Hepatic stellate cell (primary cell): Measurements from ENCODE around the gene FUT7.

Experiments
- DNase-seq: peaks from one replicate; pipeline ENCODE4 v3.0.0; 2011; ENCODE audit warnings: low spot score

FUT7 gene

GRCh38 chr9:136983167-136983566 is 48.7 kb downstream of the FUT7 start:
- no peak for DNase-seq

GRCh38 chr9:136982232-136983051 is 49.4 kb downstream of the FUT7 start, which contains the start of gene LCNL1:
Gene LCNL1, plus strand, starts transcription at chr9:136982993. Its CDS starts 594 bp downstream, at chr9:136983587.
- DNase-seq, result no peak

- peak; percentile 61 for DNase-seq
These were observed 50.2 kb downstream of the FUT7 start for GRCh38 chr9:136981588-136982231.

- no peak for DNase-seq
These were observed 51.0 kb downstream of the FUT7 start for GRCh38 chr9:136980669-136981478.
